Ascending aorta (tissue), 2 donors: ENCODE measurements around the gene ZFP36L1. TPM values are rescaled to one million over a fixed set of nuclear protein-coding genes. Genes with fewer than 3 reads are reported as not detected.

Experiments used
- DNase-seq, 2 donors: peaks; one replicate each; pipeline ENCODE4 v3.0.0-alpha.2; 2019; ENCODE audit warnings: low spot score in 2 of 2
- H3K27ac ChIP-seq, 2 donors: fragments of 200-600 bp; sonication (generic); one replicate each; pipeline ENCODE4 v1.5.1; 2016 to 2017; ENCODE audit warnings: mild to moderate bottlenecking in 1 of 2
- H3K27me3 ChIP-seq: fragments of 200-600 bp; sonication (generic); one replicate; pipeline ENCODE4 v1.5.1; 2017
- H3K36me3 ChIP-seq, 2 donors: fragments of 200-600 bp; sonication (generic); one replicate each; pipeline ENCODE4 v1.5.1; 2016
- H3K4me1 ChIP-seq, 2 donors: fragments of 200-600 bp; sonication (generic); one replicate each; pipeline ENCODE4 v1.5.1; 2016 to 2017; ENCODE audit warnings: mild to moderate bottlenecking in 1 of 2
- H3K4me3 ChIP-seq, 2 donors: fragments of 200-600 bp; sonication (generic); one replicate each; pipeline ENCODE4 v1.5.1; 2016 to 2017; ENCODE audit warnings: mild to moderate bottlenecking in 1 of 2
- H3K9me3 ChIP-seq, 2 donors: fragments of 200-600 bp; sonication (generic); one replicate each; pipeline ENCODE4 v1.5.1; 2016
- intact Hi-C: fragments of 100-400 bp; cut with DNase I; formaldehyde crosslinking; loops from one replicate; pipeline ENCODE4 v1.15.1; 2023
- total RNA-seq: library from RNA; depleted of rRNA; stranded (reverse); fragments of >200 nt; gene quantifications from one replicate; pipeline ENCODE4 v1.1.0, GENCODE V29; 2016
- TF ChIP-seq, protein P1 (sequence below), 3 experiments: fragments of 200-600 bp in 2 of 3; fragments of 450-650 bp in 1 of 3; sonication (generic) in 2 of 3; IDR thresholded peaks; one replicate each; pipeline ENCODE4 v1.5.1; 2016 to 2019; ENCODE audit warnings: antibody characterized with exemption in 3 of 3, mild to moderate bottlenecking in 1 of 3, moderate library complexity in 1 of 3

Gene ZFP36L1
- total RNA-seq, 1 donor from 2014 or later = 772 TPM

DNA sequence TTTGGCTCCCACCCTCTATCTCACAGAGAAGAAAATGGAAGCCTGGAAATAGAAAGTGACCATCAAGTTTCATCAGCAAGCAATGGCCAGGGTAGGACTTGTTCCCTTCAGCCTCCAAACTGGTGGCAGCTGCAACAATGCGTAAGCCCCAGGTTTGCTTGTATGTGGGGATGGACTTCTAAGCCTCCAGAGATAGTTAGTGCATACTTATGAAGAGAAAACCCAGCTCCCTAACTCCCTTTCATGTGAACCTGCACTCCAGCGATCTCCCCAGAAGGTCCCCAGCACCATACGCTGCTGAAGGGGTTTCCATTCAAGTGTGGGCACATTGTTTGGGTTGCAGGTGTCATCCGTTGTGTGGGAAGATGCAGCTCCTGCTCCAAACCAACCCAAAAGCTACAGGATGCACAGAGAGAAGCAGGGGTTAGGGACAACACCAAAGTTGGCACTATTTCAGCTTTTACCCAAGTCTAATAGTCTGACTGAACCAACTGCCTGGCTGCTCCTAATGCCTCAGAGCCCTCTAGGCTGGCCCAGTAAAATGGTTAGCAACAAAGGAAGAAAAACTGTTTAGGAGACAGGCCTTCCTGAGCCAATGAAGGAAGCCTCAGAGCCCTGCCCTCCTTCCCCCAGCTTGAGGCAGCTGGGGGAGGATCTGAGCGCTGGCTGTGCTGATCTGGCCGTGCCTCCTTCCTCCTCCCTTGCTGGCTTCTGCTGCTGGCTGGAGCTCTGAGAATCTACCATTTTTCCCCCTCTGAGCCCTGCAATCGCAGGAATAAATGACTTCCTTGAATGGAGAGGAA lies 12.3 kb downstream of the ZFP36L1 start:
- Histone ChIP-seq H3K27me3 (no peaks in the 10 kb centered on the region), H3K4me1 (peaks cover 11 to 27% of the 10 kb centered on the region in 2 donors), H3K9me3 (no peaks in the 10 kb centered on the region), H3K36me3 (no peaks in the 10 kb centered on the region), H3K27ac (peak overlapping the region; percentile 74 to 77), H3K4me3 (peak overlapping the region in 1 of 2 donors; percentile 15)
- intact Hi-C loops = no loop called here
- DNase-seq = peak in 1 of 2 donors; percentile 74
- TF ChIP-seq, protein P1, sequence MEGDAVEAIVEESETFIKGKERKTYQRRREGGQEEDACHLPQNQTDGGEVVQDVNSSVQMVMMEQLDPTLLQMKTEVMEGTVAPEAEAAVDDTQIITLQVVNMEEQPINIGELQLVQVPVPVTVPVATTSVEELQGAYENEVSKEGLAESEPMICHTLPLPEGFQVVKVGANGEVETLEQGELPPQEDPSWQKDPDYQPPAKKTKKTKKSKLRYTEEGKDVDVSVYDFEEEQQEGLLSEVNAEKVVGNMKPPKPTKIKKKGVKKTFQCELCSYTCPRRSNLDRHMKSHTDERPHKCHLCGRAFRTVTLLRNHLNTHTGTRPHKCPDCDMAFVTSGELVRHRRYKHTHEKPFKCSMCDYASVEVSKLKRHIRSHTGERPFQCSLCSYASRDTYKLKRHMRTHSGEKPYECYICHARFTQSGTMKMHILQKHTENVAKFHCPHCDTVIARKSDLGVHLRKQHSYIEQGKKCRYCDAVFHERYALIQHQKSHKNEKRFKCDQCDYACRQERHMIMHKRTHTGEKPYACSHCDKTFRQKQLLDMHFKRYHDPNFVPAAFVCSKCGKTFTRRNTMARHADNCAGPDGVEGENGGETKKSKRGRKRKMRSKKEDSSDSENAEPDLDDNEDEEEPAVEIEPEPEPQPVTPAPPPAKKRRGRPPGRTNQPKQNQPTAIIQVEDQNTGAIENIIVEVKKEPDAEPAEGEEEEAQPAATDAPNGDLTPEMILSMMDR (IDR thresholded peaks at IDR 0.05) = no peak

DNA sequence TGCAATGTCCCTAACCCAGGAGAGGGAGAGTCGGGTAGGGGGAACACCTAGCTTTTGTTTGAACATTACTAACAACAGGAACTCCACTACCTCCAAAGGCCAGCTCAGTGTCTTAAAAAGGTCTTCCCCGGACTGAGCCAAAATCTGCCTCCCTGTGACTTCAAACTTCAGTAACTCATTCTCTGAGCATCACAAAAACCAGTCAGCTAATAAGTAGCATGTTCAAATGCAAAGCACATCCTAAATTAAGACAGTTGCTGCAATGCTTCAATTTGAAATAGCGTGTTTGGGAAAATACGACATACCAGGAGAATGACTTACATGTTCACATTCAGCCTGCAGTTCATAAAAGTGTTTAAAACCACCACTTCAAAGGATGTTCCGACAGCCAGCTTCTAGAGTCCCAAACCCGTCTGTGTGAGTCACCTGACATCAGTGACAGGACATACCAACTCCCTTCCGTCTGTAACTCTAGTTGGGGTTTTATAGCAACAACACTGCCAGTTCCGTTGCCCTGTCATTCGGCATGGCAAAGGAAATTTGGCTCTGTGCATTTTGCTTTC lies 13.0 kb downstream of the ZFP36L1 start:
- Histone ChIP-seq H3K36me3 (no peaks in the 10 kb centered on the region), H3K27me3 (no peaks in the 10 kb centered on the region), H3K4me3 (peak overlapping the region in 1 of 2 donors; percentile 15), H3K27ac (peak overlapping the region; percentile 74 to 77), H3K4me1 (peaks cover 11 to 27% of the 10 kb centered on the region in 2 donors), H3K9me3 (no peaks in the 10 kb centered on the region)
- intact Hi-C loops = no loop called here
- TF ChIP-seq, protein P1 (IDR thresholded peaks at IDR 0.05) = no peak
- peak in 1 of 2 donors; percentile 81 for DNase-seq

DNA sequence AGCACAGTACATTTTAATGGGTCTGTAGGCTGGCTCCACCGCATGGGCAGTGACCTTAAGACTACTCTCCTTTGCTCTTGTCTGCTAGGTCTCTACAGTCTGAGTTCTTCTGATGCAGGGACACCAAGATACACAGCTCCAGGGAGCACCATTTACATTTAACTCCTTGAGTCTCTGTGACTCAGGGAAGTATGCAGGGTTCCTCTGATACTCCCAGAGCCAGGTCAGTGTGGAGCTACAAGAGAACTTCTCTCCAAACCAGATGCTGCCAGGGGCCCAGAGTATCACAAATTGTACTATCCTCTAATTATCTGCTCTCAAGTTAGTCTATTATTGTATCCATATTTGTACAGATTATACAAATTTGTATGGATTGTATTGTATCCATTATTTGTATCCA lies 15.2 kb downstream of the ZFP36L1 start:
- Histone ChIP-seq H3K4me3 (no peak overlapping the region), H3K36me3 (no peaks in the 10 kb centered on the region), H3K27me3 (no peaks in the 10 kb centered on the region), H3K9me3 (no peaks in the 10 kb centered on the region), H3K27ac (no peak overlapping the region), H3K4me1 (peaks cover 11 to 27% of the 10 kb centered on the region in 2 donors)
- TF ChIP-seq, protein P1 (IDR thresholded peaks at IDR 0.05) = no peak
- peak in 1 of 2 donors; percentile 34 for DNase-seq
- intact Hi-C loops = no loop called here

DNA sequence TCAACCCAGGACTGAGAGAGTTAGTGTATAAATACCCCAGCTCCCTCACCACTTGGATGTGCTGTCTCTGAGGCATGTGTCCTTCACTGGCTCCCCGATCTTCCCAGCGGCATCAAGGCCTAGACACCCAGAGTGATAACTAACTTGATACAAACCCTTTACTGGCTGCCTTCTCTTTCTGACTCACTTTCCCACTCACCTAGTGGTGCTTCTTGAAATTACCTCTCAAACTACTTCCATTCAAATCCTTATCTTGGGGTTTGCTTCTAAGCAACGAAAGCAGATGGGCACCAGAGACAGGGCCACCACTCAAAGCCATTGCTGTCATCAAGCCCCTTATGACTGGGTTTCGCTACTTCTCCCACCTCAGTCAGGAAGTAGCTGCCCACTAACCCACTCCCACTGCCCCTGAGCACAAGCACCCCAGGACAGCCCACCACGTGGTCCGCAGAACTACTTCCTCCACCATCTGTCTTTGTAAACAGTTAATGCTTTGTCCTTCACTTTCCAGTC lies 17.2 kb downstream of the ZFP36L1 start:
- no peaks in the 10 kb centered on the region for H3K9me3 ChIP-seq
- H3K36me3 ChIP-seq = no peaks in the 10 kb centered on the region
- intact Hi-C loops = no loop called here
- H3K27ac ChIP-seq = peak overlapping the region; percentile 43 to 66
- H3K4me3 ChIP-seq = no peak overlapping the region
- H3K4me1 ChIP-seq = peaks cover 8 to 15% of the 10 kb centered on the region in 2 donors
- H3K27me3 ChIP-seq = no peaks in the 10 kb centered on the region
- peak in 1 of 2 donors; percentile 49 for DNase-seq
- TF ChIP-seq, protein P1 (IDR thresholded peaks at IDR 0.05) = no peak

DNA sequence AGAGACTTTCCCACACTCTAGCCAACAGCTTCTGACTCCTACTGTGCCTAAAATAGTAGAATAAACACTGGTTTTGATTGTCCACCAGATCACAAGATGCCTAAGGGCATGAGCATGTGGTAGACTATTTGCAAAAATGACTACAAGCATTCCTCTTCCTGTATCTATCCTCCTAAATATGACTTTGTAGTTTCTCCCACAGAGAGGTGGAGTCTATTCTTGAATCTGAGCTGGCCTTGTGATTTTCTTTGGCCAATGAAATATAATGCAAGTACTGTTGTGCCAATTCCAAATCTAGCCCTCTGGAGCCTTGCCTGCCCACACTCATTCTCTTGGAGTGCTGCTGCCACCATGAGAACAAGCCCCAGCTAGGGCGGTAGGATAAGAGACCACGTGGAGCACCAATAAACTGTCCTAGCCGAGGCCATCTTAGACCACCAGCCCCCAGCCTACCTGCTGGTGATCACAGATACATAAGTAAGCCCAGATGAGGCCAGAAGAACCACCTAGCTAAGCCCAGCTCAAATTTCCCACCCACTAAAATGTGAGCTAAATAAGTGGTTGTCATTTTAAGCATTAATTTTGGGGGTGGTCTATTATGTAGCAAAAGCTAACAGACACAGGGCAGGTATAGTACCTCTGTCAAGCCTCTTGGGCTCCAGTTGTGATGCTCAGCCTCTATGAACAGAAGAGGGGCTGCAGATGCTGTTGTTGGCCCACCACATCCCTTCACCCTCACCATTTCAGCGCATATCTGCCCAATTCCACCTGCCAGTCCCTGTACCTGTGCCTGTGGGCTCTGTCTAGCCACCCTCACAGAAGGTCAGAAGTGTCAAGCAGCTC lies 17.9 kb downstream of the ZFP36L1 start:
- Histone ChIP-seq H3K4me3 (no peak overlapping the region), H3K9me3 (no peaks in the 10 kb centered on the region), H3K4me1 (peaks cover 2 to 9% of the 10 kb centered on the region in 2 donors), H3K36me3 (no peaks in the 10 kb centered on the region), H3K27me3 (no peaks in the 10 kb centered on the region), H3K27ac (peak overlapping the region; percentile 43 to 66)
- DNase-seq = peak in 1 of 2 donors; percentile 70
- intact Hi-C loops = no loop called here
- TF ChIP-seq, protein P1 (IDR thresholded peaks at IDR 0.05) = peak in 1 of 3 experiments; percentile 27
